Choroid plexus epithelial cell (primary cell): ENCODE results near the gene NUP58.
"Not testable (repeated sequence)": the region's sequence is repeated elsewhere in the genome, so short reads cannot be mapped to it uniquely, and the experiment has no call there.

Source experiments
- DNase-seq: peaks from one replicate; pipeline ENCODE4 v3.0.0-alpha.2; 2010; ENCODE audit warnings: low read depth
- H3K4me3 ChIP-seq: 2 replicates; pipeline ENCODE4 v1.5.1; 2011; ENCODE audit warnings: low read depth, mild to moderate bottlenecking, control low read depth, low read length, moderate library complexity
- TF ChIP-seq, protein P1 (sequence below): conservative IDR thresholded peaks from 2 replicates; pipeline ENCODE4 v1.5.1; 2011; ENCODE audit warnings: low read depth, mild to moderate bottlenecking, control low read depth, inconsistent platforms, low read length, moderate library complexity

NUP58 gene

DNA sequence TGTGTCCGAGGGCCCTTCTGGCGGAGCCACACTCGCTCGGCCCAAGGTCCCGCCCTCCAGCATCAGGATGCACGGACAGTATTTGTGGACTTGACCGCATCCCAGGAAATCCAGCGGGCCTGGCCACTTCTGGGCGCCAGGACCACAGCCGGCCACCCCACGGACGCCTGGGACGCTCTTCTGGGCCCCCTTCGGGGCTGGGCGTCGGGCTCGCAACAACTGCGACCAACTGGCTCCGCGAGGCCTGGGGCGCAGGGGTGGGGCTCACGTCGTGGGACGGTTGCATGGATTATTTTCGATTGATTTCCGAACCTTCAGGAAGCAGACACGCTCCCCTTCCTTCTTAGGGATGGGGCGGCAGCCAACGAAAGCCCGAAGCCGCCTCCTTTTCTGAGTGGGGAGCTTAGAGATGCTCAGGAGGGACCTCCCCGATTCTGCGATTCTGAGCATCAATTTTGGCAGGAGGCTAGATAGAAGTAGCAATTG is 521 bp upstream of the NUP58 start:
- TF ChIP-seq, protein P1, sequence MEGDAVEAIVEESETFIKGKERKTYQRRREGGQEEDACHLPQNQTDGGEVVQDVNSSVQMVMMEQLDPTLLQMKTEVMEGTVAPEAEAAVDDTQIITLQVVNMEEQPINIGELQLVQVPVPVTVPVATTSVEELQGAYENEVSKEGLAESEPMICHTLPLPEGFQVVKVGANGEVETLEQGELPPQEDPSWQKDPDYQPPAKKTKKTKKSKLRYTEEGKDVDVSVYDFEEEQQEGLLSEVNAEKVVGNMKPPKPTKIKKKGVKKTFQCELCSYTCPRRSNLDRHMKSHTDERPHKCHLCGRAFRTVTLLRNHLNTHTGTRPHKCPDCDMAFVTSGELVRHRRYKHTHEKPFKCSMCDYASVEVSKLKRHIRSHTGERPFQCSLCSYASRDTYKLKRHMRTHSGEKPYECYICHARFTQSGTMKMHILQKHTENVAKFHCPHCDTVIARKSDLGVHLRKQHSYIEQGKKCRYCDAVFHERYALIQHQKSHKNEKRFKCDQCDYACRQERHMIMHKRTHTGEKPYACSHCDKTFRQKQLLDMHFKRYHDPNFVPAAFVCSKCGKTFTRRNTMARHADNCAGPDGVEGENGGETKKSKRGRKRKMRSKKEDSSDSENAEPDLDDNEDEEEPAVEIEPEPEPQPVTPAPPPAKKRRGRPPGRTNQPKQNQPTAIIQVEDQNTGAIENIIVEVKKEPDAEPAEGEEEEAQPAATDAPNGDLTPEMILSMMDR, result no peak
- H3K4me3 ChIP-seq, result peak overlapping the region; percentile 86
- DNase-seq, result peak; percentile 24

DNA sequence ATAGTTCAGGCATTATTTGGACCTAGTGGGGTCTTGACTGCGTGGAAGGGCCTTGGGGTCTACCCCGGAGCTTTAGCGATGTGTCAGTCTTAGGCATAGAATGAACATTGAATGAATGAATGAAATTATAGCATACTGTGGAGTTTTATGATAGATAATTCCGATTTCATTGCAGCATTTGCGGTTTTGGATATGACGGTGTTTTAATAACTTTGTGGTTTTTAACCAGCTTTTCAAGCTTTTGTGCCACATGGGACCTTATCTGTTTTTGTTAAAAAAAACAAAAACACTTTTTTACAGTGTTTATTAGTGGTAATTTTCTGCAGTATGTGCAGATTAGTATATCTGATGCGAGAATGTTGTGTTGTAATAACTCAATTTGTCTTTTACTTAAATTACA is 696 bp downstream of the NUP58 start:
- TF ChIP-seq, protein P1, result no peak

DNA sequence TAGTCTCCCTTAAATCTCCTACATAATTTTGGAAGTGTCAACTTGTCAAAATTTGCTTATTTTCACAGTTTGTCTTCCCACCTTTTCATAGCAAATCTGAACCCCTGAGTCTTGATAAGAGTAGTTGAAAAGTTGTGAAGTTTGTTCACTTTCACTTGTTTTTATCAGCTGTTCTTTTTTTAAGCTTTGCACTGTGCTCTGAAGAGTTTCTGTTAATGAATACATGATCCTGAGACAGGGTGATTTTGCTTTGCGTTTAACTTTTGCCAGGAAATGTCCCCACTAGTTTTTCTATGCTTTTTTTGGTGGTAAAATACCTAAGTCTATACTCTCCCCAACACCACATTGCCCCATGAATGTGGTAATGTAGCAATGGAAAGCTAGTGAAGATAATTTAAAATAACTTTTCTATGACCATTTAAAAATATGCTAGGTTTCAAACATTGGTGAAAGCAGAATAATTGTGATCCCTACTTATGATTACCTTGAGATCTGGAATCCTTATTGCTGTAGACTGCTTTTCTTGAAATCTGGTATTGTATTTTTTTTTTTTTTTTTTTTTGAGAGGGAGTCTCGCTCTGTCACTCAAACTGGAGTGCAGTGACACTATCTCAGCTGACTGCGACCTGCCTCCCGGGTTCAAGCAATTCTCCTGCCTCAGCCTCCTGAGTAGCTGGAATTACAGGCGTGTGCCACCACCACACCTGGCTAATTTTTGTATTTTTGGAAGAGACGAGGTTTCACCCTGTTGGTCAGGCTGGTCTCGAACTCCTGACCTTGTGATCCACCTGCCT is 5.4 kb downstream of the NUP58 start:
- TF ChIP-seq, protein P1, result no peak
- no peak overlapping the region for H3K4me3 ChIP-seq
- DNase-seq, result no peak

More for the DNA sequence above, 696 bp downstream of the NUP58 start:
- no peak for DNase-seq
- peak overlapping the region; percentile 86 for H3K4me3 ChIP-seq

DNA sequence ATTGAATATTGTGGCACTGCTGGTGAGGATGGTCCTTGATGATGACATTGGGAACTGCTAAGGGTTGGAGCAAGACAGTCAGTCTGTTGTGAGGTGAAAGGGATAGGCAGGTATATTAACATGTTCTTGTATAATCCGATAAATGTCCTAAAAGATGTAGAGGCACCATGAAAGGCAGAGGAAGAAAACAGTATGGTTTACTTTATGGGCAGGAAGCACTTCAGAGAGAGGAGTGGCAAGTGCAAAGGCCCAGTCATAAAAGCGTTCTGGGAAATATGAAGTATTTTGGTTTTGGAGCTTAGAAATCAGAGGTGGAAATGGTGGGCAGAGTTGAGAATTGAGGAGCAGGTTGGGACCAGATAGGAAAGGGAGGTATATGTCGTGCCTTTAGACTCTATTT is 9.5 kb downstream of the NUP58 start:
- TF ChIP-seq, protein P1, result no peak
- DNase-seq, result no peak
- no peak overlapping the region for H3K4me3 ChIP-seq

DNA sequence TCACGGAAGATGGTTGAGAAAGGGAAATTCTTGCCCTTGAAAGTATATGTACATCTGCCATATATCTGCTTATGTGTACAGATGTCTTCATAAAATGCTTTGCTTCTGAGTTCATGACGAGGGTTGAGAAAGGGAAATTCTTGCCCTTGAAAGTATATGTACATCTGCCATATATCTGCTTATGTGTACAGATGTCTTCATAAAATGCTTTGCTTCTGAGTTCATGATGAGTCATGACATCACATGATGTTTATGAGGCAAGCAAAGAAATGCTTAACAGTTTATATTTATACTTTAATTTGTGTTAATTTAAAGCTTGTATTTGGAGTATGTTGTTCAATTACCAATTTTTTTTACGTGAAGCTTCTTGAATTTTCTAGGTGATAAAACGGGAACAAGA is 17.5 kb downstream of the NUP58 start:
- peak; percentile 79 for DNase-seq
- H3K4me3 ChIP-seq, result not testable (repeated sequence)

DNA sequence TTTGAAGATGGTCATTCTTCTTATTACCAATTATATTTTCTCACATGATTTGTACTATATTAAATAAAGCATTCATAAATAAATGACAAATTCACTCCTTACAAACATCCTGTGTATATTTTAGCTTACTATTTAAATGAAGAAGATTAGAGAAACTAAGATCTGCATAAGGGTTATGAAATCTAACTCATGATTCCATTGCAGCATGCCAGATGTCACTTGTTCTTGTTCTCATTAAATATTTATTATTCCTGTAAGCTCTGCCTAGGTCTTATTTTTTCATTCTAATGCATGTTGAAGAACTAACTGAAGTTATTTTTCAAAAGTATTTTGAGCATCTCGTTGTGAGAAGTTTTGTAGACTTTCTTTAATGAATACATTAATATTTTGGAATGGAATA is 18.3 kb downstream of the NUP58 start:
- TF ChIP-seq, protein P1, result no peak
- DNase-seq, result peak; percentile 47
- no peak overlapping the region for H3K4me3 ChIP-seq

DNA sequence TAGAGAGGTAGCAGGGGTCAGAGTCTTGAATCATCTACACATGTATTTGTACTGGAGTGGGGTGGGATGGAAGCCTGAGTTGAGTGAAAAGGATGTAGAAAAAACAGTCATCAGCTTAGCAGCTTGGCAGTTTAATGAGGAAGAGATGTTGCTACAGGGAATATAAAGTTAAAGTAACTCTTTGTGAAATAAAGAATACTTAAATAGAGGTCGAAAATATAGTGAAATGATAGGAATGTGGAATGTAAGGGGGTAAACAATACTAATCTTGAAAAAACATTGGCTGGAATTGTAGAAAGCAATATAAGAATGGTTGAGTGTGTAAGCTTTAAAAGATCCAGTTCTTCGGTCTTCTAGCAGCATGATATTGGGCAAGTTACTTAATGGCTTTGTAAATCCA is 22.7 kb downstream of the NUP58 start:
- TF ChIP-seq, protein P1, result no peak
- H3K4me3 ChIP-seq, result no peak overlapping the region
- DNase-seq, result peak; percentile 21
